Measurements from ENCODE around the gene ST6GAL1. TPM values are rescaled to one million over a fixed set of nuclear protein-coding genes. Genes with fewer than 3 reads are reported as not detected.
A peak's percentile ranks its signal among the peaks of the same experiment; 100 is the strongest.

The ST6GAL1 gene
- total RNA-seq, 6 donors from 2014 or later = 72.6 to 141 (median 93.3) TPM

DNA sequence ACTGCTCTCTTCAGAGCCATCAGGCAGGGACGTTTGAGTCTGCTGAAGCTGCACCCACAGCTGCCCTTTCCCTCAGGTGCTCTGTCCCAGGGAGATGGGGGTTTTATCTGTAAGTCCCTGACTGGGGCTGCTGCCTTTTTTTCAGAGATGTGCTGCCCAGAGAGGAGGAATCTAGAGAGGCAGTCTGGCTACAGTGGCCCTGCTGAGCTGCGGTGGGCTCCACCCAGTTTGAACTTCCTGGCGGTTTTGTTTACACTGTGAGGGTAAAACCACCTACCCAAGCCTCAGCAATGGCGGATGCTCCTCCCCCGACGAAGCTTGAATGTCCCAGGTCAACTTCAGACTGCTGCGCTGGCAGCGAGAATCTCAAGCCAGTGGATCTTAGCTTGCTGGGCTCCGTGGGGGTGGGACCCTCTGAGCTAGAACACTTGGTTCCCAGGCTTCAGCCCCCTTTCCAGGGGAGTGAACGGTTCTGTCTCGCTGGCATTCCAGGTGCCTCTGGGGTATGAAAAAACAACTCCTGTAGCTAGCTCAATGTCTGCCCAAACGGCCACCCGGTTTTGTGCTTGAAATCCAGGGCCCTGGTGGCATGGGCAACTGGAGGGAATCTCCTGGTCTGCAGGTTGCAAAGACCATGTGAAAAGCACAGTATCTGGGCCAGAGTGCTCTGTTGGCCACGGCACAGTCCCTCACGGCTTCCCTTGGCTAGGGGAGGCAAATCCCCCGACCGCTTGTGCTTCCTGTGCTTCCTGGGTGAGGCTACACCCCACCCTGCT is 21.1 kb upstream of the ST6GAL1 start:
- Histone ChIP-seq H3K9me3 (no peaks in the 10 kb centered on the region), H3K4me1 (peaks cover 4 to 6% (median 5%) of the 10 kb centered on the region in 4 donors), H3K27me3 (no peaks in the 10 kb centered on the region), H3K36me3 (no peaks in the 10 kb centered on the region), H3K27ac (peak overlapping the region in 2 of 4 donors; percentile 21 to 54), H3K4me3 (no peak overlapping the region)
- ATAC-seq (ENCODE audit: low FRiP score in 2 of 2) (no peak), DNase-seq (peak in 1 of 2 donors; percentile 43)
- TF ChIP-seq POLR2AphosphoS5 (IDR thresholded peaks at IDR 0.05) (no peak), EP300 (IDR thresholded peaks at IDR 0.05) (no peak), POLR2A (IDR thresholded peaks at IDR 0.05) (no peak)
- TF ChIP-seq, protein P1, sequence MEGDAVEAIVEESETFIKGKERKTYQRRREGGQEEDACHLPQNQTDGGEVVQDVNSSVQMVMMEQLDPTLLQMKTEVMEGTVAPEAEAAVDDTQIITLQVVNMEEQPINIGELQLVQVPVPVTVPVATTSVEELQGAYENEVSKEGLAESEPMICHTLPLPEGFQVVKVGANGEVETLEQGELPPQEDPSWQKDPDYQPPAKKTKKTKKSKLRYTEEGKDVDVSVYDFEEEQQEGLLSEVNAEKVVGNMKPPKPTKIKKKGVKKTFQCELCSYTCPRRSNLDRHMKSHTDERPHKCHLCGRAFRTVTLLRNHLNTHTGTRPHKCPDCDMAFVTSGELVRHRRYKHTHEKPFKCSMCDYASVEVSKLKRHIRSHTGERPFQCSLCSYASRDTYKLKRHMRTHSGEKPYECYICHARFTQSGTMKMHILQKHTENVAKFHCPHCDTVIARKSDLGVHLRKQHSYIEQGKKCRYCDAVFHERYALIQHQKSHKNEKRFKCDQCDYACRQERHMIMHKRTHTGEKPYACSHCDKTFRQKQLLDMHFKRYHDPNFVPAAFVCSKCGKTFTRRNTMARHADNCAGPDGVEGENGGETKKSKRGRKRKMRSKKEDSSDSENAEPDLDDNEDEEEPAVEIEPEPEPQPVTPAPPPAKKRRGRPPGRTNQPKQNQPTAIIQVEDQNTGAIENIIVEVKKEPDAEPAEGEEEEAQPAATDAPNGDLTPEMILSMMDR (IDR thresholded peaks at IDR 0.05) = no peak
- WGBS, 2 donors = 48 to 53% methylated on average over 15 to 17 of the region's 17 CpGs

DNA sequence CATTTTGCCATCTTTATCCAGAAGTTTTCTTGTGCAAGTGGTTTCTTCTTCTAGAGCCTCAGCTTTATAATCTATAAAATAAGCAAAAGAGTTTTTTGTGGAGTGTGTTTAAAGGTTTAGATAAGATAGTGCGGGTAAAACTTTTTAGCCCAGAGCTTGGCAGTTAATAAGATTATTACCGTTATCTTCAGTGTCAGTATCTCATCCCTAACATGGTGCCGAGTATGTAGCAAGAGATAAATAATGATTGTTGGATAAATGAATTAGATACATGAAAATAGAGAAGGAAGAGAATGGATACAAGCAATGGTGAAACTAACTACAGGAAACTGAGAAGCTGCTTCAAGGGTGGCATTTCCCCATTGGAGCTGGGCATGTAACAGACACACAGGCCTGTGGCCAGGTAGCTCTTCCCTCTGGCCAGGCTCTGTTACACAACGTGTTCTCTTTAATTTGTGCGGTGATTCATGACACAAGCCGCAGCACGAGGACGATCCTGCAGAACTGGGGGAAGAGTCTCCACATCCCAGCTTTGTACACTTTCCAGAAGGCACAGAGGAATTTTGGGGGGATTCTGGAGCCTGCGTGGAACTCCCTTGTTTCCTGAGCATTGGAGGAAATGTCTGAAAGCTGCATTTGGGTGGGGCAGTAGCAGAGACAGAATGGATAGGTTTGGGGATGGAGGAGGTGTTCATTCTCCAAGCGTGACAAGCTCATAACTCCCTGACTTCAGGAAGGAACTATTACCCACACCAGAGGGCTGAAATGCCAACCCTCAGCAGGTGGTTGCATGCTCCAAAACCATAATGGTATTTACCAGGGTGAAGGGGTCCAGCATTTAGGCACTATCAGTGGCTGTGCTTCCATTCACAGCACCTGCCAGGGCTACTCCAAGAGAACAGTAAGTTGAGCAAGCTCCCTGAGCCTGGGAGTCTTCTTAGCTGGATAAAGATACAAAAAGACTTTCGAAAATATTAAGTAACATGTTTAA is 14.2 kb upstream of the ST6GAL1 start:
- Histone ChIP-seq H3K36me3 (no peaks in the 10 kb centered on the region), H3K9me3 (no peaks in the 10 kb centered on the region), H3K4me3 (no peak overlapping the region), H3K27ac (no peak overlapping the region), H3K27me3 (no peaks in the 10 kb centered on the region), H3K4me1 (no peaks in the 10 kb centered on the region)
- peak in 1 of 2 donors; percentile 38 for ATAC-seq (ENCODE audit: low FRiP score in 2 of 2)
- WGBS, 2 donors = 47 to 57% methylated on average over 11 of the region's 11 CpGs
- DNase-seq = peak in 1 of 2 donors; percentile 37
- TF ChIP-seq, protein P1 (IDR thresholded peaks at IDR 0.05) = no peak
- TF ChIP-seq POLR2AphosphoS5 (IDR thresholded peaks at IDR 0.05) (no peak), POLR2A (IDR thresholded peaks at IDR 0.05) (no peak), EP300 (IDR thresholded peaks at IDR 0.05) (no peak)

DNA sequence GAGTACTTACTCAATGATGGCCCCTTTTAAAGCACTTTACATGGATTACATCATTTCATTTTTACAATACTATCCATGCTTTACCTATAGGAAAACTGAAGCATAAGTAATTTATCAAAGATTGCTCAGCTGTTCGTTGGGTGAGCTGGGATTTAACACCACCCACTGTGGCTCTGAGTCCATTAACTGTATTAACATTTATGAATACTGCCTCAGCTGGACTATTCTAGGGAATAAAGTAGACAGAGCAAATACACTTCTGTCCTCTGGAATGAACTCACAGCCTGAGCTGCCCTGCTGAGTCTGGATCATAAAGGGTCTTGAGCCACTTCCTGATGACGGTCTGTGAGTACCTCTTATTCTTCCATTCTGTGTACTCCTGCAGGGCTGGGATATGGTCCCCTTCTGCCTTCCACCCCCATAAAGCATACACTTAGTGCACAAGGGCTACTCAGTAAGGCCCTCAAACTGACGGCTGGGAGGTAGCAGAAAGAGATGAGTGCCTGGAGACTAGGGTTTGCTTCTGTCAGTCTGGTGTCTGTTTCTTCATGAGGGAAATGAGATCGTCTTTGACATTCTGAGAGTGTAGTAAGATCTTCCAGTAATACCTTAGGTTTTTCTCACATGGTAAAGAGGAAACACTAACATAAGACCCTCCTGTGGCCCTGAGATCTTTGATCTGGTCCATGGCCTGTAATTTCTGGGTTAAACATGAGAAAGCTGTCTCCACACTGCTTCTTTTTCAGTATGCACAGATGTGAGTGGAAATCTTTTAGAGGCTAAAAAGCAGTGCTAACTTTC is 12.6 kb upstream of the ST6GAL1 start:
- no peaks in the 10 kb centered on the region for H3K4me1 ChIP-seq
- H3K4me3 ChIP-seq = no peak overlapping the region
- H3K36me3 ChIP-seq = no peaks in the 10 kb centered on the region
- H3K27ac ChIP-seq = no peak overlapping the region
- no peaks in the 10 kb centered on the region for H3K27me3 ChIP-seq
- DNase-seq = peak in 1 of 2 donors; percentile 29
- 58 to 64% methylated on average over 4 of the region's 4 CpGs for WGBS, 2 donors
- H3K9me3 ChIP-seq = no peaks in the 10 kb centered on the region
- TF ChIP-seq, protein P1 (IDR thresholded peaks at IDR 0.05) = no peak
- TF ChIP-seq EP300 (IDR thresholded peaks at IDR 0.05) (no peak), POLR2A (IDR thresholded peaks at IDR 0.05) (no peak), POLR2AphosphoS5 (IDR thresholded peaks at IDR 0.05) (no peak)
- no peak for ATAC-seq (ENCODE audit: low FRiP score in 2 of 2)

DNA sequence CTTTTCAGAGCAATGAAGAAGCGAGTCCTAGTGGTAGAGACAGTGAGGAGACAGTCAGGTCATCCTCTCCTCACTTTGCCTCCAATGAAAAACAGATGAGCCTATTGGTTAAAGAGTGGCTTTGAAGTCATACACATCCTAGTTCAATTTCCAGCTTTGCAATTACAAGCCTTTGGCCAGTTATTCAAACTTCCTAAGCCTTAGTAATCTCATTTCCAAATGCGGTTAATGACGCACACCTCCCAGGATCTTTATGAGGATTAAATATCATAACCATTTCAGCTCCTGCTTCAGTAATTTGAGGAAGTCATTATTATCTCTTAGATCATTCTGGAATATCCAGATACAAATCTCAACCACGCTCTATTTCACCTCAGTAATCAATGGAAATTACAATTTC is 10.0 kb upstream of the ST6GAL1 start:
- Histone ChIP-seq H3K27me3 (no peaks in the 10 kb centered on the region), H3K27ac (no peak overlapping the region), H3K36me3 (no peaks in the 10 kb centered on the region), H3K4me3 (no peak overlapping the region), H3K4me1 (no peaks in the 10 kb centered on the region), H3K9me3 (no peaks in the 10 kb centered on the region)
- no peak for ATAC-seq (ENCODE audit: low FRiP score in 2 of 2)
- WGBS, 2 donors = 89 to 97% methylated on average over 4 of the region's 4 CpGs
- TF ChIP-seq POLR2AphosphoS5 (IDR thresholded peaks at IDR 0.05) (no peak), EP300 (IDR thresholded peaks at IDR 0.05) (no peak), POLR2A (IDR thresholded peaks at IDR 0.05) (no peak)
- TF ChIP-seq, protein P1 (IDR thresholded peaks at IDR 0.05) = no peak
- DNase-seq = no peak

All from upper lobe of left lung (tissue), 6 donors.